Middle frontal gyrus (tissue), 1 donor: Measurements from ENCODE around the gene PTMA.
"Not testable (repeated sequence)": the region's sequence is repeated elsewhere in the genome, so short reads cannot be mapped to it uniquely, and the experiment has no call there.

Experiments
- DNase-seq: peaks from one replicate; pipeline ENCODE4 v3.0.0-alpha.2; 2015; ENCODE audit warnings: low spot score; ENCODE audit errors: extremely low spot score

The PTMA gene

DNA sequence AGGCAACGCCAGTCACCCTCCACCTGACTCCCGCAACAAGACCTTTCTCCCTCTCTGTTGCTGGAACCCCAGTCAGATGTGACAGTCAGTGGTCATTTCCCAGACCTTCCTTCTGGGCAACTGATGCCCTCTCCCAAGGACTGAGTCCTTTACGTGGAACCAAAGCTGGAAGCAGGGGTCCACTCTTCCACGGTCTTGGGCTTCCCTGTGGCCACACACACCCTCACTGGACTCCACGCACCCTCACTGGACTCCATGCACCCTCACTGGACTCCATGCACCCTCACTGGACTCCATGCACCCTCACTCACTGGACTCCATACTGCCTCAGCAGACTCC lies 7.1 kb downstream of the PTMA start:
- DNase-seq: no peak

DNA sequence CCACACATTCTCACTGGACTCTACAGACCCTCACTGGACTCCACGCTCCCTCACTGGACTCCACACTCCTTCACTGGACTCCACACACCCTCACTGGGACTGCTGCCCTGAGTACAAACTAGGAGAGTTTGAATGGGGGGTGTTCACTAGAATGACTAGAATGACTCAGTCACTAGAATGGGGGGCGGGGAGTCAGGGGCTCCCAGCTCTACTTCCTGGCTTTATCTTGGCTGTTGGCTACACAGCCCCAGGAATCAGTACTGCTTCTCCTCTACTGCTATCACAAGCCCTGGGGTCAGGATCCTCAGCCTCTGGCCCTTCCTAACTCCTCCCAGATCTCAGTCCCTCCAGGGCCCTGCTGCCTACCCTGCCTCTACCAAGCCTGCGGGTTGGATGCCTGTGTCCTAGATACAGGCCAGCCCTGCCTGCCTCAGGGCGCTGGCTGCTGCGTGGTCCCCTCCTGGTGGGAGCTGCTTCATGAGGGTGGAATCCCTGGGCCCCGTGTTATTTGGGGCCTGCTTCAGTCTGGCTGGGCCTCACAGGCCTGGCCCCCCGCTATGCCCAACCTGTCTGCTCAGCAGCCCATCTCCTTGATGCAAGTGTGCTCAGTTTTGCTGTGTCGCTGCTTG lies 7.8 kb downstream of the PTMA start:
- no peak for DNase-seq

DNA sequence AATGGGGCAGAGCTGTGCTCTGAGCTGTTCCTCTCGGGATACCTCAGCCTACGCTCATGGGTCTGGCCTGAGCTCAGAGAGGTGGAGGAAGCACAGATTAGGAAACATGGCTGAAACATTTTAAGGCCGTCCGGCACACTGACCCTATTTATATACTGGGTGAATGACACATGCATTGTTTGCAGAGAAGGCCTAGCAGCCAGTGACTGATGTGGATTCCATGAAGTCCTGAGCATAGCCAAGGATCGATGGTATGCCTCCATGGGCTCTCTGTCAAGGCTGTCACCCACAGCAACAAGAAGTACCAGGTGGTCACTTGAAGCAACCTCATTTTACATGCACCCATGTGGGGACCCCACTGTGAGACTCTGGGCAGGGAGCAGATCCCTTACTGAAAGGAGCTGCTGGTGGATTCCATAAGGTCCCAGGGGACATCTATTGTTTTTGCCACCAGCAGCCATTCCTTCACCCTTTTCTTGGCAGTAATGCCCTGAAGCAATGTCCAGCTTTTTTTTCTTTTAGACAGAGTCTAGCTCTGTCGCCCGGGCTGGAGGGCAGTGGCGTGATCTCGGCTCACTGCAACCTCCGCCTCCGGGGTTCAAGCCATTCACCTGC lies 8.4 kb downstream of the PTMA start:
- no peak for DNase-seq

DNA sequence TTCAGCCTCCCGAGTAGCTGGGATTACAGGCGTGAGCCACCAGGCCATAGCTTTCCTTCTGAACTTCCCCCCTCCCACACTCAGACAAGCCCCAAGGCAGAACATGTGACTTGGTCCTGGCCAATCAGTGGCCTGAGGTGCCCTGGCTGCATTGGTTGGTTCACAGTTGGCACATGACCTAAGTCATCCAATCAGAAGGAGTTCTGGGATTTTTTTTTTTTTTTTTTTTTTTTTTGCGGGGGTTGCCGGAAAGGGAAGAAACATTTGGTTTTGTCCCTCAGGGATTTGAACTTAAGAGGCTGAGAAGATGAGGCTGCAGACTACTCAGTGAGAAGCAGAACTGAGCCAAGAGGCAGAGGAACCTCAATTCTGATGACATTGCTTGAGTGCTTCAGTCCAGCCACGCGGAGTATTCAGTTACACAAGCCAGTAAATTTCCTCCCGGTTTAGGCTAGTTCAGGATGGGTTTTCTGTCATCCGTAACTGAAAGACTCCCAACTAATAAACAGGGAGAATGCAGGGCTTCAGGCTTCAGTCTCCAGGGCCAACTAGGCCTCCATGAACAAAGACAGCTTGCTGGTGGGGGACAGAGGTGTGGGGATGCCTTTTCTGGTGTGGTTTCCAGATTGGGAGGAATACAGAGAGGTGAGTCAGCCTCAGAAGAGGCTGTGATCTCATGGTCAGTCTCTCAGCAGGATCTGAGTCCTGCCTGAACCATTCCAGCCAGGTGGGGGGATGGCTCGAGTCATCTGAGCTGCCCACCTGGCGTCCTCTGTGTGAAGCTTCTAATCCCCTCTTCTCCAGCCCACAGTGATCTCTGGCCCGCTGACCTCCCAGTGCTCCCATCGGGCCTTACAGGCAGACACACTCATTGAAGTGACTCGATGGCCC lies 9.2 kb downstream of the PTMA start:
- DNase-seq: no peak

DNA sequence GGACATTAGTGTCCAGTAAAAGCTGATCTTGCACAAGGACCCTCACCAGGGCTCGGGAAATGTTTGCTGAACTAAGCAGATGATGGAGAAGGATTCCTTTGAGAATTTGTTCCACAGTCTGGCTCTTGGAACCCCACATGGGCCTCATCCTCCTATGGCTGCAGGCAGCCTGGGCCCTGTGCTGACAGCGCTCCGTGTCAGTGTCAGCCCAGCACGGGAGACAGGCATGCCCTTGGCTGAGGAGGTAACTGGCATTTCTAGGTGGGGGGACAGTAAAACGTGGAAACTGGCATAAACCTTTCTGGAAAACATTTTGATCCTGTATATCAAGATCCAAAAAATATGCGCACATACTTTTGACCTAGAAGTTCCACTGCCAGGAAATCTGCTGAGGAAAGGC lies 10.5 kb downstream of the PTMA start:
- DNase-seq: no peak

DNA sequence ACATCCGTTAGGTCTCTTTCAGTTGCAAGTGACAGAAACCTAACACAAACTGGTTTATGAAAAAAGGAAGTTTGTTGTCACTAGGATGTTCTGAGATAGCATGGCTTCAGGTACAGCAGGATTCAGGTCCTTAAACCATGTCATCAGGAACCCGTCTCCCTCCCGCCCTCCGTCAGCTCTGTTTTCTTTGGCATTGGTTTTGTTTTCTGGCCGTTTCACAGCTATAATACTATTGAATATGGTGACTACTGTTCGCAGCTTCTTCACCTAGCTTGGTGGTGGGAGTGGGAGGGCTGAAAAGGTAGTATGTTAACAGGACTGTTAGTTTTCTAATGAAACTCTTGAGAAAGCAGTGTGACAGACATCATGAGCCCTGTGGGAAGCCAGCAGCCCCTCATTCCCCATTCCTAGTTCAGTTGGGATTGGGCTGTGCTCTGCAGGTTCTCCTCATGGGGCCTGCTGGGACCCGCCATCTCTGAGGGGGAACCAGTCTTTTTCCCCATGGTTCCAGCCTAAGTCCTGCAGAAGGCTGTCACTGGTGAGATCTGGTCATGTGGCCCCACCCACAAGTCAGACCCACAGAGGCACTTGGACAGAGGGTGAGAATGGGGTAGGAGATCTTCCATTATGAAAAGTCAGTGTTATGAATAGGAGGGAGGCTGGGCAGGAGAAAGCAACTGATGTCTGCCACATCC lies 12.1 kb downstream of the PTMA start:
- no peak for DNase-seq

DNA sequence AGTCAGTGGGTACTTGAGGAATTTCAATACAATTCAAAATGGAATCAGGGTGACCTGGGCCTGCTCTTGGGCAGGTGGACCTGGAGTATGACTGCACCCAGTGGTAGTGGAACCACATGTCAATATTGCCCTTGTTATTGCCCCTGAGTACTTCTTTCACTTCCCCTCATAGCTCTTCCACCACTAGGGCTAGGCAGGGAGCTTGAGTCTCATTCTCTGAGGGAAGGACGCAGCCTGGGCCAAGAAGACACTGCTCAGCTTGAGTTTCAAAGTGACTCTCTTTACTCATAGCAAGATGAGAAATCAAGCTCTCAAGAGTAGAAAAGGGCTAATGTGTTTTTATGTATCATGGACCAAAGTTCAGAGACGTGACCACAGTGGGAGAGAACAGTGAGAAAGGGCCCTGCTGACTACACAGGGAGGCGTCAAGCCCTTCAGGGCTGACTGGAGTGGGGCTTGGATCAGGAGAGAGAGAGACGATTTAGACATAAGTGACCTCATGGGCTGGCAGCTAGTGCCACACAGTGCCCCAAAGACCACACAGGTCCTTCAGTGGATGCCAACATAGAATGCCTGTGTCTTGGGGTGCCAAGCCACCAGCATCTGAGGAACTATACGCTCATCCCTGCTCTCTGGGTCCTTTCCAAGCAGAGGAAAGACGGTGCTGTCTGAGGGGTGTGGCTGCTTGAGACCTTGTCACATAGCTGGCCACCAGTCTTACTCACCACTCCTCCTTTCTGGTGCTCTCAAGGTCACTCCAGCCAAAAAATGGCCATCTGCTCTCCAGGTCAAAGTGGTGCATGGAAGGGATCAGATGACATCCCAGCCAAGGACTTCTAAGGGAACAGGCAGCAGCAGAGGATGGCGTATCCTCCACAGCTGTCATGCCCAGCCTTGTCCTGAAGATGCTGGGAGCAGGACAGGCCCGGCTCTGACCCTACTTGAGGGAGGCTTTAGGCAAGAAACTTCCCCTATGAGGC lies 13.0 kb downstream of the PTMA start:
- DNase-seq: no peak

DNA sequence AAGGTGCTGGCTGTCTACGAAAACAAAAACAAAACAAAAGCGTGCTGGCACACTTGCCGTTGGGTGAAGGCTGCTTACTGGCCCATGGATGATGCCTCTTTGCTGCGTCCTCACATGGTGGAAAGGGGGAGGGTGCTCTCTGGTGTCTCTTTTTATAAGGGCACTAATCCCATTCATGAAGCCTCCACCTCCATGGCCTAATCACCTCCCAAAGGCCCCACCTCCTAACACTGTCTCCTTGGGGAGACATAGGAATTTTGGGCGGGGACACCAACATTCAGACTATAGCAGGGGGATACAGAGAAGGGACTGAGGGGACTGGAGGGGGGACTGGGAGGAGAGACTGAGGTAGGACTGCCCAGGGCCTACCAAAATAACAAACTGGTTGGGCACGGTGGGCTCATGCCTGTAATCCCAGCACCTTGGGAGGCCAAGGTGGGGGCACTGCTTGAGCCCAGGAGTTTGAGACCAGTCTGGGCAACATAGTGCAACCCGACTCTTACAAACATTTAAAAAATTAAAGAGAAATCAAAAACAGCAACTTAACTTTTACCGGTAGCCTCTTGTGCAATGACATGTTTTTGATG lies 14.5 kb downstream of the PTMA start:
- DNase-seq: no peak

DNA sequence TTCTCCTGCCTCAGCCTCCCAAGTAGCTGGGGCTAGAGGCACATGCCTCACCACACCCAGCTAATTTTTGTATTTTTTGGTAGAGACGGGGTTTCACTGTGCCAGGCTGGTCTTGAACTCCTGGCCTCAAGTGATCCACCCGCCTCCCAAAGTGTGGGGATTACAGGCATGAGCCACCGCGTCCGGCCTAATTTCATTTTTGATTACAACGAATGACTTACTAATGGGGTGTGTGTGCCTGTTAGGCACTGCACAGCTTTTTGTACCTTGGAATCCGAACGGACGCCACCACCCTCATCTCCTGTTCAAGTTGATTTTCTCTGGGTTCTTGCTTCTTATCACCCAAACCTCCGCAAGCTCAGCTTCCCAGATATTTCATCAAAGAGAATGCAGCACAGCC lies 17.2 kb downstream of the PTMA start:
- no peak for DNase-seq

DNA sequence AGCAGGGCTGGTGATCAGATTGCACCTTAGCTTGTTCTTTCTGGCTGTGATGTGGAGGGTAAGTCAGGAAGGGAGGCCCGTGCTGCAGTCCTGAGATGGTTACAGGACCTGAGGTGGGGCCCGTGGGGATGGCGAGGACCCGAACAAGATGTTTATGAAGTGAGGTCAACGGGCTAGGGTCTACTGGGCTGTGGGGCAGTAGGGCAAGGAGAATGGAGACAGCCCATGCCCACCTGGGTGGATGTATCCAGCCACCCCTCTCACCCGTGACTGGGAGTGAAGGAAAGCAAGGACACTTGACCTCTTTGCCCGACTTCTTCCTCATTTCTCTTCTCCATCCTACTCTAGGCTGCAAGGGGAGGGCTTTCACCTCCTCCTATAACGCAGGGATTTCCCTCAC lies 18.0 kb downstream of the PTMA start:
- DNase-seq: no peak

DNA sequence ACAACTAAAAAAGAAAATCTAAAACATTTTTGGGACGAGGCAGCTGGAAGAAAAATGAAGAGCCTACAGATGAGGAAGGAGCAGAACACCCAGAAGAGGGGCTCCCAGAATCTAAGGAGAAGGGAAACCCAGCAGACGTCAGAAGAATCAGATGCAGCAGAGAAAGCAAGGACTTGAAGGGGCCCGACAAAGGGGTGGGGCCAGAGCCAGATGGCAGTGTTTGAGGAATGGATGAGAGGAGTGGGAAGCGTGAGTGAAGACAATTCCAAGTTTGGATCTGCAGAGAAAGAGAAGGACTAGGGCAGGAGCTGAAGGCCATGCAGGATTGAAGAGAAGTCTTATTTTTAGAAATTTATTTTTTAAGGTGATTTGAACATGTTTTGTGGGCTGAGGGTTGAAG lies 19.3 kb downstream of the PTMA start:
- DNase-seq: no peak

DNA sequence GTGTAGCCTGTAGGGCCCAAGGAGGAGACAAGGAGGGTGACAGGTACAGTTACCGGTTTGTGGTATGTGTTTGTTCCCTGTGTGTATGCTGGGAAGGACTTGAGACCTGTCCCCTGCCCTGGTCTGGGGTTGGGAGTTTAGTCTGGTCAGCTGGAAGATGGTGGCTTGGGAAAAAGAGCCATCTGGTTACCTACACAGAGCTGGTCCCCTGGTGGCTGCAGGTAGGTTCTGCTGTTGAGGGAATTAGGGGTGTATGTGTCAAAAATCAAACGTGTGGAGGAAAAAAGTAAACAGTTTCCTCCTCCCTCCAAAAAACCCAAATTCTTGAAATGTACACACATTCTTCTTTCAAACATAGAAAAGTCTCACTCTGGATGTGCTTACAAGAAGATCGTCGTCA lies 24.3 kb downstream of the PTMA start:
- no peak for DNase-seq

DNA sequence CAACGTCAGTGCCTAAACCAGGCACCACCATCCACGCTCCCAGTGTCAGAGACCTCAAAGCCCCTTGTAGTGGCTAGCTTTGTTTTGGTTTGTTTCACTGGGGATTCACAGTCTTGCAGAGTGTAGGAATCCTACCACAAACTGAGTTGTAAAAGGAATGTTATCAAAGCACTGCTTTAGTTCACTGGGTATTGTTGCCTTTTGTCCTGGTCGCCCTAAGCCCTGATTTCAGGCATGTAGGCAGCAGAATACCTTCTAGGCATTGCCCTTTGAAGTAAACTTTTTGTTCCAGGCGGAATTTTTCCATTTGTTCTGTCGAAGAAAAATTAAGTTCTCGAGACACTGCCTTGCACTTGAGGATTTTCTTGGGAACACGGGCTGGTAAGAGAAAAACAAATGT lies 29.4 kb downstream of the PTMA start:
- no peak for DNase-seq

DNA sequence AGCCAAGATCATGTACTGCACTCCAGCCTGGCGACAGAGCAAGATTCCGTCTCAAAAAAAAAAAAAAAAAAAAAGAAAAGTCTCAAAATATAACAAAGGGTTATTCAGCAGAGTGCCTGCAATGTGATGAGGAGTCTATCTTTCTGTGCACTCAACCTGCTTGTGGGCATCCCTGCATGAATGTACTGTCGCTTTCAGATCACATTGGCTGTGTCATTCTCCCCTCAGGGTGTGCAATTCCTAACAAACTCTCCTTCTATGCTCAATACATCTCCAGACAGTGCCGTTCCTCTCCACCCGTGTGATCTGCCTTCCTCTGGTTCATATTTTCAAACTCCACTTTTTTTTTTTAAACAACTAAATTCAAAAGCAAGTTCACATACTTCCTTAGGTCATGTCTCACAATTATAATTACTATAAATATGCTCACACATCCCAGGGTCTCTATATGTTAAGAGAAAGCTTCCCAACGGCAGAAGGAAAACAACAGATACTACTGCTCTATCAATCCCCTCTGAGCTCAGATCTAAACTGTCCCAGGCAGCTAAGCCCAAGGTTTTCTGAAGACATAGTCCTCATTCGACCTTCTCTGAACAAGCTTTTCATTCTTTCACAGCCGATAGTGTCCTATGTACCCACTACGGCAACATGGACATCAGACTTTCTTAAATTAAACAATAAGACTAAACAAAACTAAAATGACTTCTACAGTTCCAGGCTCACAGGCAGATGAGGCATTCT lies 35.2 kb downstream of the PTMA start:
- DNase-seq: no peak

DNA sequence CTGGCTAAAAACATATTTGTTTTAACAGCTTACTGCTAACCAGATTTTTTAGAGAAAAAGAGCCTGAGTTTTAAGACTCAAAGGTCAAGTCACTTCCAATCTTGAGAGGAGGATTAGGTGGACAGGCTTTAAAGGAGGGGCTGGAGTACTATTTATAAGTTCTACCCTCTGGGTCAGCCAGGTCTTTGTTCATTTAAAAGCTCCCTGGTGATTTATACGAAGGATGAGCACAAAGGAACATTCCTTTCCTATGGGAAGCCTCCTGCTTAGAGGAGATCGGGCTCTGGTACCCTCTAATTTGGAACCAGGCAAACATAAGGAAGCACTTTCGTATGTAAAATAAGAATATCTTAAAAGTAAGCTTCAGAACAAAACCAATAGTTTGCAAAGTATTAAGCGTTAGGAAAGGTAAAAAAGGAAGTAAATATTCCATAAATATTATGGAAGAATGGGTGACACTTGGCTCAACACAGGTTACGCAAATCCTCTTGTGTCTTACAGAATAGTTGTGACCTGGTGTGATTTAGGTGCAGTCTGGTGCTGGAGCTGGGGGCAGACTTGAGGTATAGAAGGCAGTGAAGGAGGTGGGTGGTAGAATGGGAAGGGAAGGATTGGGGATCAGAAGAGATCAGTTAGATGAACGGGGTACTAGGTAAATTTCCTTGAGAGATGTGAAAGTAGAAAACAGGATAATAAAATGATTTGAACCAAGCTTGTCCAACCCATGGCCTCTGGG lies 37.1 kb downstream of the PTMA start:
- no peak for DNase-seq

DNA sequence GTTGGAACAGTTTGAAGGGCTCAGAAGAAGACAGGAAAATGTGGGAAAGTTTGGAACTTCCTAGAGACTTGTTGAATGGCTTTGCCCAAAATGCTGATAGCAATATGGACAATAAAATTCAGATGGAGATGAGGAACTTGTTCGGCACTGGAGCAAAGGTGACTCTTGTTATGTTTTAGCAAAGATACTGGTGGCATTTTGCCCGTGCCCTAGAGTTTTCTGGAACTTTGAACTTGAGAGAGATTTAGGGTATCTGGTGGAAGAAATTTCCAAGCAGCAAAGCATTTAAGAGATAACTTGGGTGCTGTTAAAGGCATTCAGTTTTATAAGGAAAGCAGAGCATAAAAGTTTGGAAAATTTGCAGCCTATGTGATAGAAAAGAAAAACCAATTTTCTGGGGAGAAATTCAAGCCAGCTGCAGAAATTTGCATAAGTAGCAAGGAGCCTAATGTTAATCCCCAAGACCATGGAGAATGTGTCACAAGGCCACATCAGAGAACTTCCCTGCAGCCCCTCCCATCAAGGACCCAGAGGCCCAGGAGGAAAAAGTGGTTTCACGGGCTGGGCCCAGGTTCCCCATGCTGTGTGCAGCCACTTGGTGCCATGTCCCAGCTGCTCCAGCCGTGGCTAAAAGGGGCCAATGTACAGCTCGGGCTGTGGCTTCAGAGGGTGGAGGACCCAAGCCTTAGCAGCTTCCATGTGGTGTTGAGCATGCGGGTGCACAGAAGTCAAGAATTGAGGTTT lies 40.0 kb downstream of the PTMA start:
- DNase-seq: not testable (repeated sequence)

DNA sequence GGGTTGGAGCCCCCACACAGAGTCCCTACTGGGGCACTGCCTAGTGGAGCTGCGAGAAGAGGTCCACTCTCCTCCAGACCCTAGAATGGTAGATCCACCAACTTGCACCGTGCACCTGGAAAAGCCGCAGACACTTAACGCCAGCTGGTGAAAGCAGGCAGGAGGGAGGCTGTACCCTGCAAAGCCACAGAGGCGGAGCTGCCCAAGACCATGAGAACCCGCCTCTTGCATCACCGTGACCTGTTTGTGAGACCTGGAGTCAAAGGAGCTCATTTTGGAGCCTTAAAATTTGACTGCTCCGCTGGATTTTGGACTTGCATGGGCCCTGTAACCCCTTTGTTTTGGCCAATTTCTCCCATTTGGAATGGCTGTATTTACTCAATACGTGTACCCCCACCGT lies 40.7 kb downstream of the PTMA start:
- DNase-seq: not testable (repeated sequence)

DNA sequence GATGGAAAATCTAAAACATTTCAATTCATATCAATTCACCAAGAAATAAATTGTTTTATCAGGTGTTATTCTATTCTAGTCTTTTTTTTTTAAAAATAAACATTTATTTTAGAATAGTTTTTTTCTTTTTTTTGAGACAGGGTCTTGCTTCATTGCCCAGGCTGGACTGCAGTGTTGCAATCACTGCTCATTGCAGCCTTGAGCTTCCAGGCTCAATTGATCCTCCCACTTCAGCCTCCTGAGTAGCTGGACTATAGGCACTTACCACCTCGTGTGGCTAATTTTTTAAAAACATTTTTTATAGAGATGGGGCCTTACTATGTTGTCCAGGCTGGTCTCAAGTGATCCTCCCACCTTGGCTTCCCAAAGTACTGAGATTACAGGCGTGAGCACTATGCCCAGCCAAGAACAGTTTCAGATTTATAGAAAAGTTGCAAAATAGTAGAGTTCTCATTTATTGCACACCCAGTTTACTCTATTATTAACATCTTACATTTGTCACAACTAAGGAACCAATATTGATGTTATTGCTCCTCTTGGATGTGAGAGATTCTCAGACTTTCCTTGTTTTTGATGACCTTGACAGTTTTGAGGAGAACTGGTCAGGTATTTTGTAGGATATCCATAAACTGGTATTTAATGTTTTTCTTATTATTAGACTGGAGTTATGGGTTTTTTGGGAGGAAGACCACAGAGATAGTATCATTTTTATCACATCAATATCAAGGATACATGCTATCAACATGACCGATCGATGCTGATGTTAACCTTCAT lies 42.9 kb downstream of the PTMA start:
- no peak for DNase-seq
